GM12864 (cell line): ENCODE results near the gene RIC3.

ENCODE experiments used
- DNase-seq: peaks from one replicate; pipeline ENCODE4 v3.0.0-alpha.2; 2011; ENCODE audit warnings: low read depth
- H3K4me3 ChIP-seq: 2 replicates; pipeline ENCODE4 v1.5.1; 2011; ENCODE audit warnings: mild to moderate bottlenecking, low read depth, low read length, control low read depth
- CTCF ChIP-seq: IDR thresholded peaks from 2 replicates; pipeline ENCODE4 v1.5.1; 2011; ENCODE audit warnings: low read depth, mild to moderate bottlenecking, moderate library complexity, low read length, control low read depth, inconsistent platforms; ENCODE audit errors: missing control alignments

The RIC3 gene

GRCh38 chr11:8126649-8127289 lies 42.1 kb downstream of the RIC3 start:
- DNase-seq = no peak
- H3K4me3 ChIP-seq = no peak overlapping the region
- TF ChIP-seq CTCF = no peak

DNA sequence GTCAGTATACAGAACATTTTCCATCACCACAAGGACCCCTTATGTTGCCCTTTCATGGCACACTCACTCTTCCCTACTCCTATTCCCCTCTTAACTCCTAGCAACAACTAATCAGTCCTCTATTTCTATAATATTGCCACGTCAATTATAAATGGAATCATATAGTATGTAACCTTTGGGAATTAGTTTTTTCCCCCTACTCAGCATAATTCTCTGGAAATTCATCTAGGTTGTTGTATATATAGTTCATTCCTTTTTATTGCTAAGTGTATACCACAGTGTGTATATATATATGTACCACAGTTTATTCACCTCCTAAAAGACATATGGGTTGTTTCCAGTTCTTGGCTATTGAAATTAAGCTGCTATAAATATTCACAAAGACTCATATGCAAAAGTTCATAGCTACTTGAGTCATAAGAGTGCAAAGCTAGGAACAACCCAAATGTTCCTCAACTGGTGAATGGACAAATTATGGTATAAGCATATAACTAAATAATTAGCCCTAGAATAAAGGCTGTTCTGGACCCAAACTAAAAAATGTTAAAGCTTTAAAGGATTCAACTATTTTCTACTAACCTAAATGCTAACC lies 46.6 kb downstream of the RIC3 start:
- TF ChIP-seq CTCF = no peak
- H3K4me3 ChIP-seq = no peak overlapping the region
- DNase-seq = no peak

DNA sequence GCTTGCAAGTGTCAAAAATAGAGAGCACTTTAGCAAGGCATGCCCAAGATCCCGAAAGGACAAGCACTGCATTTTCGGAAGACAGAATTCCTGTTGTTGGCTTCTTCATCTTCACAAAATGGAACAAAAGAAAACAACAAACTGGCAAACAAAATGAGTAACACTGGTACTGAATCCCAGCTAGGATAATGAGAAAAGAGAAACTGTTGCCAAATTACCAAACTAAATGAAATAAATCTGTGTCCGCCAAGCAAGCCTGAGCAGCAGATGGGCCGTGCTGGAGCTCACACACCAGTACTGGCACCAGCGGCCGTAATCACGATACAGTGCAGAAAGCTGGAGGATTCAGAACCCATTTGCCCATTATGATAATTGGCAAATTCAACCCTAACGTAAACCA lies 57.2 kb downstream of the RIC3 start:
- no peak overlapping the region for H3K4me3 ChIP-seq
- DNase-seq = no peak
- no peak for TF ChIP-seq CTCF

- DNase-seq = no peak
- no peak overlapping the region for H3K4me3 ChIP-seq
- TF ChIP-seq CTCF = no peak
Observed at GRCh38 chr11:8110396-8110795, 58.4 kb downstream of the RIC3 start.

GRCh38 chr11:8109675-8110074 lies 59.1 kb downstream of the RIC3 start:
- H3K4me3 ChIP-seq = no peak overlapping the region
- no peak for DNase-seq
- TF ChIP-seq CTCF = no peak

DNA sequence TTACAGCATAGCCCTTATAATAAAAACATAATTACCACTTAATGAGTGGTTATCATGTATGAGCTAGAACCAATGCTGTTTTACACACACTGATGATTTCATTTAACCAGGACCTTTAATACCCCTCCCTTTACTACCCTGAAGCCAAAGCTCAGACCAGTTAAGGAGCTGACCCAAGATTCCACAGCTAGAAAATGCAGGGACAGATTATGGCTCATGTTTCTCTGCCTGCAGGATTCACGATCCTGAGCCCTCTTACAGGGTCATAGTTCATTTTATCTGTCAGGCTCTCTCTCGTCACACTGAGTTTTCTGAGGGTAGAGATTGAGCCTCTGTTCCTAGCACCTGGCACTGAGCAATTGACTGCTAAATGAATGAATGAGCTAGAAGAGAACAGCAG lies 60.4 kb downstream of the RIC3 start:
- H3K4me3 ChIP-seq = no peak overlapping the region
- DNase-seq = no peak
- no peak for TF ChIP-seq CTCF

DNA sequence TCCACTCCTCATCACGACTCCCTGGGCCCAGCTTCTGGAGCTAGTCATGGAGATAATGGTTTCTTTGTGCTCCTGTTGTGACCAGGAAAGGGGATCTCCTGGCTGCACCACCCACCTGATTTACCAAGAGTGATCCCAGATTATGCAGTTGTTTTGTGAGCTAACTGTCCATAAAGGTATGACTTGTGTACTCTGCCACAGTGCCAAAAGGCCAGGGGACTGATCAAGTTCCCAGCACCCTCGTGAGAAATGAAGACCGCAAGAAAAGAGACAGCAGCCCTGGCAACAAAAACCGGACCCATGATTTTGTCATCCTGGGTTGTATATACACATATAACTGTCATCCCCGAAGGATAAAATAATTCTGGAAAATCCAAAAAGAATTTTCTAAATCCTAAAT lies 61.2 kb downstream of the RIC3 start:
- TF ChIP-seq CTCF = no peak
- H3K4me3 ChIP-seq = no peak overlapping the region
- DNase-seq = no peak
